Activated T-cell treated with anti-CD3 and anti-CD28 coated beads, Interleukin-2, amount 50 U/mL, for 48 hours (primary cell): ENCODE data around the gene DNAAF5.

Source experiments
- DNase-seq, 2 experiments: peaks; one replicate each; pipeline ENCODE4 v3.0.0-alpha.2; 2020

DNAAF5 gene

GRCh38 chr7:707296-708000, 19.1 kb upstream of the DNAAF5 start:
- DNase-seq: no peak

DNA sequence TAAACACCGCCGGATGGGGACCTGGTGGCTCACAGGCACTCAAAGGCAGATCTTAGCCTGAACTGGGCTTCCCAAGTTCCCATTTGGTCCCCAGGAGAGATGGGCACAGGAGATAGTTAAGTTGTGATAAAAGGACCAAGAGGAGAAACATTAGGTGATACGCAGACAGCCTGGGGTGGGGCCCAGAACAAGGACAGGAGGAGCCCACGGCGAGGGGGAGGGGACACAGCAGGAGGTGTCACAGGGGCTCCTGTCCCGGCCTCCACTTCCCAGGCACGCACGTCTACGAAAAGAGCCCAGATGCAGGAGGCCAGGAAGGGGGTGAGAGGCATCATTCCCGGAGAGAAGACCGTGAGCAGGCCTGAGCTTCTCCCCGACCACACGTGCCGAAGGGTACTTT, 16.3 kb upstream of the DNAAF5 start:
- no peak for DNase-seq

- no peak for DNase-seq
Measured at GRCh38 chr7:711093-711921, 15.2 kb upstream of the DNAAF5 start.

GRCh38 chr7:711922-712380, 14.5 kb upstream of the DNAAF5 start:
- DNase-seq: no peak

DNA sequence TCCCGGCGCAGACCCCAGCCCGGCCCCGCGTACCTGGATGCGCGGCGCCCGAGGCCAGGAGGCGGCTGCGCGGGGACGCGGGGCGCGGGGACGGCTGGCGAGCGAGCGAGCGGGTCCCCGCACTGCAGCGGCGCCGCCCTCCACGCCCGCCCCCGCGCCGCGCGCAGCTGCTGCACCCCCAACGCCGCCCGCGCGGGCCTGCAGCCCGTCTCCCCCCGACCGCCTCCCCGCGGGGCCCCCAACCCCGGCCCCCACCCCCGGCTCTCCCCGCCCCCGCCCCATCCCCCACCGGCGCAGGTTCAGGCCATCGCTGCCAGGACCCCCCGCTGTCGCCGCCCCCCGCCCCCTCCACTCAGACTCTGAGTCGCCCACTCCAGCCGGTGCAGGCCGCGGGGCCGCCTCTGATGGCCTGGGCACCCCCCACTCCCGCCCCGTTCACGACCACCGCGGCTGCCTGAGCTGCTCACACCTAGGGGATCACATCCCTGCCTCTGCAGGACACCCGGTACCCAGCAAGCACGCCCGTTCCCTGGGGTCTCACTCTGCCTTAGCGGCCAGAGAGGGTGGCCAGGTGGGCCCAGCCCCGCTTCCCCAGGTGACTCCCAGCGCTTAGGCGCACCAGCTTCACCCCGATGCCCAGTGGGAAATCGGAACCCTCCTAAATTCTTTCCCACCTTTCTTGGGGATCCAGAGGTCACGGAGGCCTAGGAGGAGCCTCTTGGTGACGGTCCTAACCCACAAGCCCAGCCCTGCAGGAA, 13.9 kb upstream of the DNAAF5 start:
- no peak for DNase-seq

GRCh38 chr7:713139-713457, 13.4 kb upstream of the DNAAF5 start:
- DNase-seq: no peak

DNA sequence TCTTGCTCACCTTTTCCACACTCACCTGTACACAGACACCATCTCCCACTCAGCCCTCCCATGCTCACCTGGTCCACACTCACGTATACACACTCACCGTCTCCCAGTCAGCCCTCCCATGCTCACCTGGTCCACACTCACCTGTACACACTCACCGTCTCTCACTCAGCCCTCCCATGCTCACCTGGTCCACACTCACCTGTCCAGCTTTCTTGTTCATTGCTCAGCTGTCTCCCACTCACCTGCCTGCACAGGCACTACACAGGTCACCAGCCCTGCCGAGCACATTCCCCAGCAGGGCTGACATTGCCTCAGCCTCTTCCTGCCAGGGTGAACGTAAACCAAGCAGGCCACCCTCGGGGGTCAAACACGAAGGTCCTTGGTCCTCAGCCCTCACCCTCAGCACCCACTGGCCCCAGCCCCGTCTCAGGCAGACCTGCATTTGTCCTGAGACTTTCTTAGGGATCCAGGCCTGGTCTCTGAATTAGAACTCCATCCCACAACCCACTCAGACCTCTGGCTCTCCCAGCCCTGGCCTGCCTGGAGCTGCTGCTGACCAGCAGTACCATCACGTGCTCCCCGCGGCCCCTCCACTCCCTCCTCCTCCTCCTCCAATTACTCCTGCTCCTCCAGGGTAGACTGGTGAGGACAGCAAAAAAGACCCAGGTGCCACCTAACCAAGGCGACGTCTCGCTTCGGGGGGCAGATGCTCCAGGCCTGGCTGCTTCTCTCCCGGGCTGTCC, 12.8 kb upstream of the DNAAF5 start:
- DNase-seq: no peak

DNA sequence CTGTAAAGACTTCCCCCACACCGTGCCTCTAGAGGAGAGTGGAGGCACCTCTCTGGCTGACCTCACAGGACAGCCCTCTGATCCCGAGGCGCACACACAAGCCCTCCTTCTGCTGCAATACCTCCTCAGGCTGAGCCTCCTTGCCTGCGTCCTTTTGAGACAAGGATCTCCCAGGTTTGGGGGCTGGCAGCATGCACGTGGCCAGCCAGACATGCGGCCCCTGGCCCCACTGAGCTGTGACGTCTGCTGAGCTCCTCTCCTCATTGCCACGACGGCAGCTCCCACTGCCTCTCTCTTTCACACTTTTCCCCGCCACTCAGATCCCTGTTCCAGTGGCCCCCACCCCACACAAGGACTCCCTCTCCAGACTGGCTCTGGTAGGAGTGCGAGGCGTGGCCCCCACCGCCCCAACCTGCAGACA, 12.2 kb upstream of the DNAAF5 start:
- no peak for DNase-seq

DNA sequence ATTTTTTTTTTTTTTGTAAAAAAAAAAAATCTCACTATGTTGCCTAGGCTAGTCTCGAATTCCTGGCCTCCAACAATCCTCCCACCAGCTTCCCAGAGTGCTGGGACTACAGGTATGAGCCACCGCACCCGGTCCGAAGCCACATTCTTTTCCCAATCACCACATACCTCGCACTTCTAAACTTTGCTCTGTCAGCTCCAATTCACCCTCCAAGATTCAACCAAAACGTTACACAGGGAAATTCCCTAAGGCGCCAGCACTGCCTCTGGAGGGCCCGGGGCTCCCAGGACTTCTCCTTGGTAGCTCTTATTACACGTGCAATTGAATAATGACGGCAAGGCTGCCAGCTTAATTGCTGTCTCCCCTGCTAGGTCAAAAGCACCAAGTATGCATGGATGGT, 10.3 kb upstream of the DNAAF5 start:
- peak in 1 of 2 experiments; percentile 11 for DNase-seq

DNA sequence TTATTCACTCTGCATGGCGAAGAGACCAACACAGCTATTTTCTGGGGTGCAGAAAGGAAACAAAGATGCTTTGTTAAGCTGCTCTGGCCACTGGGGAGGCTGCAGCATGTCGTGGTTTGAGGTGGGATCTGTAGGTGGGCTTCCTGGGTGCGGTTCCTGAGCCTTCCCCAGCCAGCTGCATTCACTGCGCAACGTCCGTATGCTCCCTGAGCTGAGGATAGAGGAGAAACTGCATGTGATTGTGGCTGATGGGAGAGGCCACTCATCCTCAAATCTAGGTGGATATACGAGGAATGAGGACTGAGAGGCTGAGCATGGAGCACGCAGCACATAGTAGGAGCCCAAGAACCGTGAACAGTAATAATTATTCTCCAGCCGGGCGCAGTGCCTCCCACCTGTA, 9.9 kb upstream of the DNAAF5 start:
- DNase-seq: peak in 1 of 2 experiments; percentile 7

- no peak for DNase-seq
Measured at GRCh38 chr7:721619-722248, 4.8 kb upstream of the DNAAF5 start.

- no peak for DNase-seq
Measured at GRCh38 chr7:723541-723940, 3.0 kb upstream of the DNAAF5 start.

DNA sequence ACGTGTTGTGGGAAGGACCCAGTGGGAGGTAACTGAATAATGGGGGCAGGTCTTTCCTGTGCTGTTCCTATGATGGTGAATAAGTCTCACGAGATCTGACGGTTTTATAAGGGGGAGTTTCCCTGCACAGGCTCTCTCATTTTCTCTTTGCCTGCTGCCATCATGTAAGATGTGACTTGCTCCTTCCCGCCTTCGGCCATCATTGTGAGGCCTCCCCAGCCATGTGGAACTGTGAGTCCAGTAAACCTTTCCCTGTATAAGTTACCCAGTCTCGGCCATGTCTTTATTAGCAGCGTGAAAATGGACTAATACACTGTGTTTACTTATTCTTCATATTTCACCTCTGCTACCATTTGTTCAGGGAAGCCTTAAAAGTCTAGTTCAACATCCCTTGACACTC, 2.2 kb upstream of the DNAAF5 start:
- DNase-seq: peak in 1 of 2 experiments; percentile 14

DNA sequence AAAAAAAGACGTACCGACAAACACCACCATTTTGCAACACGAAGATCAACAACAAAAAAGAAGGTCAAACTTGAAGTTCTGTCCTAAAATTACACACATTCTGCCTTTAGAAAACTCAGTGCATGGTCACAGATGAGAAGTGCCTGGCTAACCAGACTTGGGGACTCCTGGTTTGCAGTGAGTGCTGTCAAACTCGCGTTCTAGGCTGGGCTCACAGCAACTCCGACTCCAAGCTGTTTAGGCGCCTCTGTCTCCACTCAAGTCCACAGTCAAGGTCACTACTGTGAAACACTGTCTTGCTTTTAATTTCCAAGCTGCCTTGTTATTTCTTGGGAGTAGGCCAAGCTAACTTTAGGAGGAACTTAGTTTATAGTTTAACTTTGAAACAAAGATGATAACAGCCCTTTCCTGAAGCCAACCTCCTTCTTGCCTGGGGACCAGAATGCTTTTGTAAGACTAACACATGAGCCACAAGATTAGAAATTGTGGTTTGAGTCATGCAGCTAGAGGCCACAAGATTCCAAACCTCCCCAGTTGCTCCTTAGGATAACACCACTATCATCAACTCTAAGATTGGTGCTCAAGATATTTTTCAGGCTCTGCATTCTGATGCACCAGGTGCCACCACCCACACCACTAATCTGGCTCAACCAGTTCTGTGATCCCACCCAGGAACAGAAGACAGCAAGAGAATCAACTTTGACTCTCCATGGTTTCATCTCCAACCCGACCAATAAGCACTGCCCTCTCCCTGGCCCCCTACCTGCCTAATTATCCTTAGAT, 1.1 kb upstream of the DNAAF5 start:
- peak in 1 of 2 experiments; percentile 36 for DNase-seq

GRCh38 chr7:726854-727103, 280 bp downstream of the DNAAF5 start:
- no peak for DNase-seq

DNA sequence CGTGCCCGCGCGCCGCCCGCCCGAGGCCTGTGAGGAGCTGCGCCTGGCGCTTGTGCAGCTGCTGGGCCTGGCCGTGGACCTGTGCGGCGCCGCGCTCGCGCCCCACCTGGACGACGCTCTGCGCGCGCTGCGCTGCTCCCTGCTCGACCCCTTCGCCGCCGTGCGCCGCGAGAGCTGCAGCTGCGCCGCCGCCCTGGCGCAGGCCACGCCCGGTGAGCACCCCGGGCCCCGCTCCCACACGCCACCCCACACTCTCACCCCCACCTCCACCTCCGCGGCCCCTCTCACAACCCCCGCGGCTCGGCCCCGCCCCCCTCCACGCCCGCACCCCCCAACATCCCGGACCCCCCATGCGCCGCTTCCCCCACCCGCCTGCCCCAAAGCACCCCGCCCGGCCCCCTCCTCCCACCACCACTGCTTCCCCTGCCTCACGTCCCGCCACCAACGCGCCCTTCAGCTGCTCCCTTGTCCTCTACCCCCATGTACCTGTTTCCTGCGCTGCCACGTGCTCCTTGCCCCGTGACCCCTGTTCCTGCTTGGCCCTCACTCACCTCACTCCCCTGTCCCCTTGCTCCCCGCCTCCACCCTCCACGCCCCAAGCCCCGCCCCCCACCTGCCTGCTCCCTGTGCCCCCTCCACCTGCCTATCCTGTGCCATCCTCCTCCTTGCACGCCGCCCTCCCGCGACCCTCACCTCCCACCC, 756 bp downstream of the DNAAF5 start, which contains the start of gene PRKAR1B:
TSS of gene PRKAR1B (minus strand) at position 178 of the 702 bp plus-strand sequence. CDS start 15,776 bp downstream, outside the sequence.
- peak; percentile 47 to 63 for DNase-seq

DNA sequence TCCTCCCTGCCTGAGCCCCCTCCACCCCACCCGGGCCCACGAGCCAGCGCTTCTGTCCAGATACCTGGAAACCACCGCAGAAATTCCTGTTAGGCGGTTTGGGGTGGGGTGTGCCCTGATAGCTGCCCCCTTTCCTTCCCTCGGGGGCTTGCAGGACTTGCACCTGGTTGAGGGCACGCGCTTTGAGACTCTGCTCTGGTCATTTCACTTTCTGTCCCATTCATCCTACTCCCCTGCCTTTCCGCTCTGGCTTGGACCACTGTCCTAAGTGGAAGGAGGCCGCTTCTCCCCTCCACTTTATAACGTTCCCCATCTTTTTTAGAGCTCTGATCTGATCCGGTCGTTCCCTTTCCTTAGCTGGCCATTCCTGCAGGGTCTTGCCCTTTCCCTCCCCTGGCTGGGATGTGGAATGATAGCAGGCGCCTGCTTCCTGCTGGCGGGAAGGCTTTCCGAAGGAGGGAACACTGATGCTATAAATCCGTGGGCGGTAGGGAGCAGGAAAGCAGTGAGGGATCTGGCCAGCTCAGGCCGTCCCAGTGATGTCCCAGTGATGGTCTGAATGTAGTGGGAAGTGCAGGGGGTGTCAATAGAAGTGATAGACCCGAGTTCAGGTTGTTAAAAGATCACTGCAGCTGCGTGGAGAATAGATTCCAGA, 1.4 kb downstream of the DNAAF5 start:
- DNase-seq: no peak

GRCh38 chr7:728602-729001, 2.1 kb downstream of the DNAAF5 start:
- DNase-seq: no peak

DNA sequence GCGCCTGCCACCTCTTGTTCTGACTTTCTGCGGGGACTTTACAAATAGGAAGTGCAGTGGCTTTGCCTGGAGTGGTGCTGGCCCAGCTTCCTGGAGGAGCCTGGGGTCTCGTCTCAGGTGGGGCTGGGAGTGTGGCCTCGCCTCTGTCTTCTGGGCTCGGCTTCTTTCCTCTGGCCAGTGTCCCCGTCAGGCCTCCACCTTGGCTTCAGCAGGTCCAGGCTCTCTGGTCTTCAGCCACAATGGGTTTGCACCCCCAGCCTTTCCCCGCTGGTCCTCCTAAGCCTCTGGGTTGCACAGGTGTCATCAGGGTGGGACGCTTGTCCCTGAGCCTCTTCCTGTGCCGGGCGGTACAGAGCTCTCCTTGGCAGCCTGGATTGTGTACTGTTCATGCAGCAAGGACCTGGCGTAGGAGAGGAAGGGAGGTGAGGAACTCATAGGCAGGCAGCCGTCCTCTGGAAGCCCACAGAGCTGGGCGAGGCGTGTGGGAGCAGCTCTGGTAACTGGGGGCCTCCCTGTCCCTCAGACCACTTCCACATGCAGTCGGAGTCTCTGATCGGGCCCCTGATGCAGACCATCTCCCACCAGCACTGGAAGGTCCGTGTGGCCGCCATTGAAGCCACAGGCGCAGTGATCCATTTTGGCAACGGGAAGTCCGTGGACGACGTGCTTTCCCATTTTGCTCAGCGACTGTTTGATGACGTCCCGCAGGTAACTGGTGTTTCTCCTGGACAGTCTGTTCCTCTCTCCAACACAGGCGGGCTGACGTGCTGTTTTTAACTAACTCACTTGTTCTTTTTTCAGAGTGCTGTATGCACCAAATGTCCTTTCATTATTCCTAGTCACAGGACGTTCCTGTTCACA, 2.9 kb downstream of the DNAAF5 start:
- no peak for DNase-seq
